Neural progenitor cell (in vitro differentiated cells): ENCODE data around the gene MINDY4. TPM values are rescaled to one million over a fixed set of nuclear protein-coding genes. Genes with fewer than 3 reads are reported as not detected.

Experiments
- DNase-seq: peaks from one replicate; pipeline ENCODE4 v3.0.0-alpha.2; 2016; ENCODE audit warnings: low spot score
- H2AFZ ChIP-seq: fragments of 200-600 bp; sonication (generic); replicated peaks from 2 replicates; pipeline ENCODE4 v1.6.1; 2016; ENCODE audit warnings: antibody characterized with exemption
- H3F3A ChIP-seq: fragments of 200-600 bp; sonication (generic); 2 replicates; pipeline ENCODE4 v1.6.1; 2016; ENCODE audit warnings: antibody characterized with exemption, low read depth
- H3K27ac ChIP-seq: fragments of 200-600 bp; sonication (generic); 2 replicates; pipeline ENCODE4 v1.5.1; 2016; ENCODE audit warnings: mild to moderate bottlenecking
- H3K27me3 ChIP-seq: fragments of 200-600 bp; sonication (generic); 2 replicates; pipeline ENCODE4 v1.6.1; 2016; ENCODE audit warnings: mild to moderate bottlenecking, moderate library complexity
- H3K36me3 ChIP-seq: fragments of 200-600 bp; sonication (generic); 2 replicates; pipeline ENCODE4 v1.5.1; 2016
- H3K4me1 ChIP-seq: fragments of 200-600 bp; sonication (generic); 2 replicates; pipeline ENCODE4 v1.6.1; 2016; ENCODE audit warnings: mixed run types
- H3K4me2 ChIP-seq: fragments of 200-600 bp; sonication (generic); 2 replicates; pipeline ENCODE4 v1.6.1; 2016
- H3K4me3 ChIP-seq: fragments of 200-600 bp; sonication (generic); 2 replicates; pipeline ENCODE4 v1.5.1; 2016
- H3K79me2 ChIP-seq: fragments of 200-600 bp; sonication (generic); 2 replicates; pipeline ENCODE4 v1.6.1; 2016; ENCODE audit warnings: low read depth
- H3K9ac ChIP-seq: fragments of 200-600 bp; sonication (generic); 2 replicates; pipeline ENCODE4 v1.6.1; 2016
- H3K9me3 ChIP-seq: fragments of 200-600 bp; sonication (generic); 2 replicates; pipeline ENCODE4 v1.5.1; 2016; ENCODE audit warnings: low read depth
- H4K20me1 ChIP-seq: fragments of 200-600 bp; sonication (generic); 2 replicates; pipeline ENCODE4 v1.6.1; 2016; ENCODE audit warnings: low read depth
- H3K27ac Mint-ChIP-seq: 3 replicates; pipeline ENCODE4 v1.8.0; 2021; ENCODE audit warnings: mixed read lengths
- H3K27me3 Mint-ChIP-seq: 2 replicates; pipeline ENCODE4 v1.8.0; 2022; ENCODE audit warnings: low read depth, mild to moderate bottlenecking, inconsistent platforms, moderate library complexity, mixed read lengths; ENCODE audit not compliant: insufficient read depth
- H3K36me3 Mint-ChIP-seq: 3 replicates; pipeline ENCODE4 v1.8.0; 2021; ENCODE audit warnings: mixed read lengths
- H3K4me1 Mint-ChIP-seq: 3 replicates; pipeline ENCODE4 v1.8.0; 2021; ENCODE audit warnings: mixed read lengths
- H3K4me3 Mint-ChIP-seq: 3 replicates; pipeline ENCODE4 v1.8.0; 2021; ENCODE audit warnings: mild to moderate bottlenecking, moderate library complexity, mixed read lengths
- H3K9me3 Mint-ChIP-seq: 3 replicates; pipeline ENCODE4 v1.8.0; 2020; ENCODE audit warnings: mixed read lengths
- EZH2 ChIP-seq: fragments of 200-600 bp; sonication (generic); IDR thresholded peaks from 2 replicates; pipeline ENCODE4 v1.6.1; 2017; ENCODE audit warnings: antibody characterized with exemption, mild to moderate bottlenecking, moderate library complexity
- EZH2phosphoT487 ChIP-seq: fragments of 200-600 bp; sonication (generic); IDR thresholded peaks from 2 replicates; pipeline ENCODE4 v1.6.1; 2017; ENCODE audit warnings: antibody characterized with exemption
- total RNA-seq: library from RNA; depleted of rRNA; stranded (reverse); fragments of >200 nt; gene quantifications from 2 replicates; pipeline ENCODE4 v1.2.3, GENCODE V29; 2015; ENCODE audit warnings: low replicate concordance
- TF ChIP-seq, protein P1 (sequence below): fragments of 200-600 bp; sonication (generic); IDR thresholded peaks from 2 replicates; pipeline ENCODE4 v1.5.1; 2017; ENCODE audit warnings: antibody characterized with exemption, mild to moderate bottlenecking

Gene MINDY4
- total RNA-seq, 1 donor from 2014 or later = 5.9 TPM

DNA sequence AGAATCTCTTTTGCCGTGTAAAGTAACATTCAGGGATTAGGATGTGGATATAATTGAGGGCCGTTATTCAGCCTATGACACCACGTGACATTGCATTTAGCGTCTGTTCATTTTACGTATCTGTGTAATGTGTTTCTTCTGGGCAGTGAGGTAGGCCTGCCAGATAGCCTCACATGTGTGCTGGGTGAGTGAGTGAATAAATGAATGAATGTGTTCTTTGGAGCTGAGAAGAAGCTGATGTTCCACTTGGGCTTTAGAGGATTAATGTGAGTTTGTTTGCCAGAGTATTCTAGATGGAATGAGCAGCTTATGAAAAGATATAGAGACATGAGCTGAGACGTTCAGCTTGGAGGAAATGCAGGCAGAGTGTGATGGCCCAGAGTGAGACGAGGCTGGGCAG is 55.0 kb downstream of the MINDY4 start:
- Histone ChIP-seq H3K4me3 (no peak overlapping the region), H3K27me3 (no peaks in the 10 kb centered on the region), H3K27ac (no peak overlapping the region), H3F3A (no peaks in the 10 kb centered on the region), H3K4me2 (no peak overlapping the region), H2AFZ (no peak overlapping the region), H3K4me1 (peaks cover 5% of the 10 kb centered on the region), H3K79me2 (no peaks in the 10 kb centered on the region), H3K36me3 (no peaks in the 10 kb centered on the region), H4K20me1 (no peaks in the 10 kb centered on the region), H3K9ac (no peak overlapping the region), H3K9me3 (no peaks in the 10 kb centered on the region)
- no peak for TF ChIP-seq EZH2
- TF ChIP-seq, protein P1, sequence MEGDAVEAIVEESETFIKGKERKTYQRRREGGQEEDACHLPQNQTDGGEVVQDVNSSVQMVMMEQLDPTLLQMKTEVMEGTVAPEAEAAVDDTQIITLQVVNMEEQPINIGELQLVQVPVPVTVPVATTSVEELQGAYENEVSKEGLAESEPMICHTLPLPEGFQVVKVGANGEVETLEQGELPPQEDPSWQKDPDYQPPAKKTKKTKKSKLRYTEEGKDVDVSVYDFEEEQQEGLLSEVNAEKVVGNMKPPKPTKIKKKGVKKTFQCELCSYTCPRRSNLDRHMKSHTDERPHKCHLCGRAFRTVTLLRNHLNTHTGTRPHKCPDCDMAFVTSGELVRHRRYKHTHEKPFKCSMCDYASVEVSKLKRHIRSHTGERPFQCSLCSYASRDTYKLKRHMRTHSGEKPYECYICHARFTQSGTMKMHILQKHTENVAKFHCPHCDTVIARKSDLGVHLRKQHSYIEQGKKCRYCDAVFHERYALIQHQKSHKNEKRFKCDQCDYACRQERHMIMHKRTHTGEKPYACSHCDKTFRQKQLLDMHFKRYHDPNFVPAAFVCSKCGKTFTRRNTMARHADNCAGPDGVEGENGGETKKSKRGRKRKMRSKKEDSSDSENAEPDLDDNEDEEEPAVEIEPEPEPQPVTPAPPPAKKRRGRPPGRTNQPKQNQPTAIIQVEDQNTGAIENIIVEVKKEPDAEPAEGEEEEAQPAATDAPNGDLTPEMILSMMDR = no peak
- no peak for TF ChIP-seq EZH2phosphoT487
- no peaks in the 10 kb centered on the region for H3K9me3 Mint-ChIP-seq
- H3K27me3 Mint-ChIP-seq = peaks cover 2% of the 10 kb centered on the region
- peaks cover 13% of the 10 kb centered on the region for H3K36me3 Mint-ChIP-seq
- no peak overlapping the region for H3K4me3 Mint-ChIP-seq
- no peak for DNase-seq
- H3K27ac Mint-ChIP-seq = no peak overlapping the region
- H3K4me1 Mint-ChIP-seq = no peaks in the 10 kb centered on the region

DNA sequence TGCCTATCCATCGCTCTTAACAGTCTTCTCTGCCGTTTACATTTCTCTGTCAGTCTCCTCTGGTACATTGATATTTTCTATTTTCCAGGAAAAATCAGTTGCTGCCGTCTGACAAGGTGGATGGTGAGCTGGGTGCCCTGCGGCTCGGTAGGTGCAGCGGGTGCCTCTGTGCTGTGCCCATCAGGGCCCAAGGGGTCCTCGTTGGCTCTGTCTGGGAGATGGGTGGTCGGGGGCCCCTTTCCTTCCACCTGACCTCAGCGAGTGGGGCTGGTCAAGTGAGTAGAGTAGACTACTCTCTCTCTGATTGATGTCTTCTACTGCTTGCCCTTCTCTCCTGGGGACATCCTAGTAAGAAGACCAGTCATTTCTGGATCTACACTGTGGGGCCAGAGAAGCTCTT is 57.4 kb downstream of the MINDY4 start:
- no peaks in the 10 kb centered on the region for H3K4me1 Mint-ChIP-seq
- Histone ChIP-seq H3K9ac (no peak overlapping the region), H3K4me1 (peaks cover 5% of the 10 kb centered on the region), H3F3A (no peaks in the 10 kb centered on the region), H3K9me3 (no peaks in the 10 kb centered on the region), H3K79me2 (no peaks in the 10 kb centered on the region), H3K4me3 (no peak overlapping the region), H3K4me2 (no peak overlapping the region), H3K27me3 (no peaks in the 10 kb centered on the region), H4K20me1 (no peaks in the 10 kb centered on the region), H3K36me3 (no peaks in the 10 kb centered on the region), H3K27ac (no peak overlapping the region), H2AFZ (no peak overlapping the region)
- peaks cover 22% of the 10 kb centered on the region for H3K36me3 Mint-ChIP-seq
- peaks cover 11% of the 10 kb centered on the region for H3K9me3 Mint-ChIP-seq
- H3K27ac Mint-ChIP-seq = no peak overlapping the region
- no peak for TF ChIP-seq EZH2
- TF ChIP-seq EZH2phosphoT487 = no peak
- TF ChIP-seq, protein P1 = no peak
- DNase-seq = no peak
- no peaks in the 10 kb centered on the region for H3K27me3 Mint-ChIP-seq
- no peak overlapping the region for H3K4me3 Mint-ChIP-seq

DNA sequence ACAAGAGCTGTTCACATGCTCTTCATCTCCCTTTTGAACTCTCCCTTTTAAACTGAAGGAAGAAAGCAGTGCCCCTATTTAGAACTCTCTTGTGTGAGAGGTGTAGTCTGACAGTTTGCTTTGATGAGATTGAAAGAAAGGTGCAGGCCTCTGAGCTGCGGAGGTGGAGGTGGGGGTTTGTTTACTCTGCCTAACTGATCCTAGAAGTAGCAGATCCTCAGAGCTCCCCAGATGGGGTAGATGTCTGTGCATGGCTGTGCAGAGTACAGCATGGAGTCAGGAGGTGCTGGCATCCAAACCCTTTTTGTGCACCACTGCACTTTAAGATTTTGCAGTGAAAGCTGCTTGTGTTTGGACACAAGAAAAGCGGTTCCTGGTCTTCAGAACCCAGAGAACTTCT is 58.3 kb downstream of the MINDY4 start:
- Mint-ChIP-seq H3K36me3 (peaks cover 27% of the 10 kb centered on the region), H3K4me3 (no peak overlapping the region), H3K27me3 (no peaks in the 10 kb centered on the region), H3K4me1 (no peaks in the 10 kb centered on the region), H3K27ac (no peak overlapping the region), H3K9me3 (peaks cover 17% of the 10 kb centered on the region)
- Histone ChIP-seq H3K27ac (no peak overlapping the region), H3K4me1 (peaks cover 5% of the 10 kb centered on the region), H3K4me3 (no peak overlapping the region), H4K20me1 (no peaks in the 10 kb centered on the region), H3K4me2 (no peak overlapping the region), H3F3A (no peaks in the 10 kb centered on the region), H3K9me3 (no peaks in the 10 kb centered on the region), H3K36me3 (no peaks in the 10 kb centered on the region), H3K79me2 (no peaks in the 10 kb centered on the region), H3K9ac (no peak overlapping the region), H3K27me3 (no peaks in the 10 kb centered on the region), H2AFZ (no peak overlapping the region)
- TF ChIP-seq, protein P1 = no peak
- TF ChIP-seq EZH2 (no peak), EZH2phosphoT487 (no peak)
- DNase-seq = no peak

DNA sequence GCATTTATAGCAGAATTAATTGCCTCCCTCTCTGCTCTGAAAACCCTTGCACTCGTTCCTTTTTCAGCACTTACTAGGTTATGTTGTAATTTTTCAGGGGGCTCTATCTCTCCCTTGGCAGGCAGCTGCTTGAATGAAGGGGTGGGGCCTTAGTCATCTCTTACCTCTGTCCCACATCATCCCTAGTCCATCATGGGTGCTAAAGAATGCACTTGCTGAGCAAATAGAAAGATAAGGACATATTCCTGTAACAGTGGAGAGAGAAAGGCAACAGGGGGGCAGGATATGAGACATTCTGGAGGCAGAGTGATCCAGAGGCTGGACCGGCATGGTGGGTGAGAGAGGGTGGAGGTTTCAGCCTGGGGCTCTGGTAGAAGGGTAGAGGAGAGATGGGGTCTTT is 60.0 kb downstream of the MINDY4 start:
- Mint-ChIP-seq H3K4me3 (no peak overlapping the region), H3K4me1 (no peaks in the 10 kb centered on the region), H3K27me3 (no peaks in the 10 kb centered on the region), H3K36me3 (peaks cover 28% of the 10 kb centered on the region), H3K27ac (no peak overlapping the region), H3K9me3 (peaks cover 23% of the 10 kb centered on the region)
- Histone ChIP-seq H3K4me1 (peaks cover 5% of the 10 kb centered on the region), H3K79me2 (no peaks in the 10 kb centered on the region), H3K36me3 (no peaks in the 10 kb centered on the region), H2AFZ (no peak overlapping the region), H3K27me3 (no peaks in the 10 kb centered on the region), H3K4me3 (no peak overlapping the region), H3K4me2 (no peak overlapping the region), H4K20me1 (no peaks in the 10 kb centered on the region), H3K9ac (no peak overlapping the region), H3K27ac (no peak overlapping the region), H3F3A (no peaks in the 10 kb centered on the region), H3K9me3 (no peaks in the 10 kb centered on the region)
- TF ChIP-seq EZH2phosphoT487 (no peak), EZH2 (no peak)
- TF ChIP-seq, protein P1 = no peak
- DNase-seq = no peak
